CD4-positive, alpha-beta T cell (primary cell): ENCODE data around the gene CHRNA10. TPM values are rescaled to one million over a fixed set of nuclear protein-coding genes. Genes with fewer than 3 reads are reported as not detected.

Experiments
- ATAC-seq: fragments of 200-7000 bp; cut with Tn5 transposase; one replicate; pipeline ENCODE4 v1.10.0; 2022; ENCODE audit warnings: mild to moderate bottlenecking; ENCODE audit not compliant: poor library complexity
- CTCF ChIA-PET: fragments of 350-600 bp; sonication (Branson Sonifier 250); formaldehyde crosslinking; loops from one replicate; lab custom pipeline; 2021; ENCODE audit warnings: antibody characterized with exemption, inconsistent platforms; lab: Charles Lee
- POLR2A ChIA-PET: fragments of 350-600 bp; sonication (Branson Sonifier 250); formaldehyde crosslinking; loops from one replicate; lab custom pipeline; 2021; ENCODE audit warnings: antibody characterized with exemption, inconsistent platforms; lab: Charles Lee
- DNase-seq, 14 experiments: peaks; one replicate each; pipeline ENCODE4 v3.0.0-alpha.2; 2013 to 2020; ENCODE audit warnings: mixed read lengths in 2 of 14
- H3K27ac ChIP-seq, 2 donors: one replicate each; pipeline versions ENCODE4 v1.5.1 to v1.7.0; 2013; ENCODE audit warnings: low read length in 2 of 2, low read depth in 1 of 2, mild to moderate bottlenecking in 1 of 2
- H3K27me3 ChIP-seq, 2 experiments: 1 replicate in 1 of 2; 2 replicates in 1 of 2; pipeline versions ENCODE4 v1.6.1 to v1.7.0; 2013; ENCODE audit warnings: low read length in 2 of 2, control low read depth in 1 of 2, mild to moderate bottlenecking in 1 of 2, moderate library complexity in 1 of 2; ENCODE audit not compliant: insufficient read depth in 2 of 2, control insufficient read depth in 1 of 2
- H3K36me3 ChIP-seq: one replicate; pipeline ENCODE4 v1.6.1; 2013; ENCODE audit warnings: low read length, control low read depth; ENCODE audit not compliant: insufficient read depth
- H3K4me1 ChIP-seq: one replicate; pipeline ENCODE4 v1.6.1; 2013; ENCODE audit warnings: low read length, control low read depth; ENCODE audit not compliant: insufficient read depth
- H3K4me3 ChIP-seq: one replicate; pipeline ENCODE4 v1.5.1; 2013; ENCODE audit warnings: mild to moderate bottlenecking, low read length, moderate library complexity
- H3K9me3 ChIP-seq, 2 experiments: 1 replicate in 1 of 2; 2 replicates in 1 of 2; pipeline versions ENCODE4 v1.6.1 to v1.7.0; 2013; ENCODE audit warnings: low read length in 2 of 2, mild to moderate bottlenecking in 2 of 2, control low read depth in 1 of 2, moderate library complexity in 1 of 2; ENCODE audit not compliant: control insufficient read depth in 1 of 2, insufficient read depth in 1 of 2
- H3K27ac Mint-ChIP-seq: one replicate; pipeline ENCODE4 v1.8.0; 2020; ENCODE audit warnings: mixed read lengths
- H3K27me3 Mint-ChIP-seq: one replicate; pipeline ENCODE4 v1.8.0; 2021; ENCODE audit warnings: mixed read lengths
- H3K36me3 Mint-ChIP-seq: one replicate; pipeline ENCODE4 v1.8.0; 2021; ENCODE audit warnings: low read depth, mixed read lengths
- H3K4me1 Mint-ChIP-seq: one replicate; pipeline ENCODE4 v1.8.0; 2021; ENCODE audit warnings: low read depth, mixed read lengths
- H3K4me3 Mint-ChIP-seq: one replicate; pipeline ENCODE4 v1.8.0; 2020; ENCODE audit warnings: mild to moderate bottlenecking, mixed read lengths
- H3K9me3 Mint-ChIP-seq: one replicate; pipeline ENCODE4 v1.8.0; 2020; ENCODE audit warnings: mixed read lengths
- CTCF ChIP-seq: fragments of 200-600 bp; IDR thresholded peaks from one replicate; pipeline ENCODE4 v1.8.0; 2022; ENCODE audit warnings: antibody characterized with exemption, mild to moderate bottlenecking
- intact Hi-C, 2 experiments: fragments of 100-400 bp; cut with DNase I in 1 of 2; cut with micrococcal nuclease in 1 of 2; formaldehyde crosslinking; loops; one replicate each; pipeline versions ENCODE4 v1.15.1 to v1.9.0; 2023 to 2025; cut with DNase I, micrococcal nuclease
- total RNA-seq, 174 experiments: library from RNA in 2 of 174; stranded (reverse) in 2 of 174; gene quantifications; one replicate each; pipeline ENCODE4 v1.2.3 and lab custom pipeline; 2021 to 2026

Gene CHRNA10
- total RNA-seq, 2 experiments from 2014 or later, result 0.33 to 0.39 TPM

- intact Hi-C loops, result no loop called here
- ChIA-PET POLR2A (no interaction called here), CTCF (no interaction called here)
- Mint-ChIP-seq H3K36me3 (peaks cover 82% of the 10 kb centered on the region), H3K9me3 (no peaks in the 10 kb centered on the region), H3K27me3 (no peaks in the 10 kb centered on the region), H3K4me3 (no peak overlapping the region), H3K4me1 (no peaks in the 10 kb centered on the region), H3K27ac (no peak overlapping the region)
- ATAC-seq (no peak), DNase-seq (no peak)
- no peak overlapping the region for H3K27ac ChIP-seq
- no peaks in the 10 kb centered on the region for H3K9me3 ChIP-seq
- peaks cover 54% of the 10 kb centered on the region for H3K36me3 ChIP-seq
- no peak for TF ChIP-seq CTCF
- no peaks in the 10 kb centered on the region for H3K4me1 ChIP-seq
- no peaks in the 10 kb centered on the region for H3K27me3 ChIP-seq
- no peak overlapping the region for H3K4me3 ChIP-seq
Observed at GRCh38 chr11:3669128-3669527, 2.1 kb downstream of the CHRNA10 start.

GRCh38 chr11:3667149-3668035 is 3.8 kb downstream of the CHRNA10 start:
- H3K4me3 Mint-ChIP-seq, result no peak overlapping the region
- H3K4me3 ChIP-seq, result no peak overlapping the region
- H3K27ac Mint-ChIP-seq, result no peak overlapping the region
- H3K36me3 Mint-ChIP-seq, result peaks cover 68% of the 10 kb centered on the region
- H3K36me3 ChIP-seq, result peaks cover 47% of the 10 kb centered on the region
- POLR2A ChIA-PET, result no interaction called here
- H3K9me3 ChIP-seq, result no peaks in the 10 kb centered on the region
- H3K4me1 ChIP-seq, result no peaks in the 10 kb centered on the region
- H3K27me3 ChIP-seq, result no peaks in the 10 kb centered on the region
- no peak for DNase-seq
- H3K9me3 Mint-ChIP-seq, result no peaks in the 10 kb centered on the region
- TF ChIP-seq CTCF, result no peak
- H3K27me3 Mint-ChIP-seq, result no peaks in the 10 kb centered on the region
- CTCF ChIA-PET, result no interaction called here
- H3K4me1 Mint-ChIP-seq, result no peaks in the 10 kb centered on the region
- no peak for ATAC-seq
- H3K27ac ChIP-seq, result no peak overlapping the region
- intact Hi-C loops, result no loop called here

DNA sequence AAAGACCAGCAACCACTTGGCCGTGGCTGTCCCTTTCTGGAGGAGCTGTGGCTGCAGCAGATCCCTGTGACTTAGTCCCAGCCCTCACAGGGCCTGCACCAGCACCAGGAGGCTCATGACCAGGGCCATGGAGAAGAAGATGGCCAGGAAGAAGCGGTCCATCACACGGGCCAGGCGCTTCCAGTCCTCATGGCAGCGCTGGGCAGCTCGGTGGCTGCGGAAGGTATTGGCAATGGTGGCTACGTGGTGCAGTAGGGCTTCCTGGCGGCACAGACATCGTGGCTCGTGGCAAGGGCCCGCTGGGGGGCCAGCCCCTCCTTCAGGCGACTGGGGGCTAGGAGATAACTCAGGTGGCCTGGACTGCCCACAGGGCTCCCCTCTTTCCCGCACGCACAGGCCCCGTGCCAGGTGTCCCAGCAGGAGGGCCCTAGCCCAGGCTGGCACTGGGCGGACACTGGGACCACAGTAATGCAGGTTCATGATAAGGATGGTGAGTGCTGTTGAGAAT is 5.1 kb downstream of the CHRNA10 start:
- Mint-ChIP-seq H3K4me1 (no peaks in the 10 kb centered on the region), H3K9me3 (no peaks in the 10 kb centered on the region), H3K4me3 (no peak overlapping the region), H3K36me3 (peaks cover 58% of the 10 kb centered on the region), H3K27me3 (no peaks in the 10 kb centered on the region), H3K27ac (no peak overlapping the region)
- CTCF ChIA-PET, result interaction anchor here (0.6 kb wide), 1 partner anchor 1150 kb away, joined by 3 read pairs; no protein-coding TSS in a partner anchor
- Histone ChIP-seq H3K4me1 (no peaks in the 10 kb centered on the region), H3K27ac (no peak overlapping the region), H3K36me3 (peaks cover 35% of the 10 kb centered on the region), H3K4me3 (no peak overlapping the region), H3K27me3 (no peaks in the 10 kb centered on the region), H3K9me3 (no peaks in the 10 kb centered on the region)
- TF ChIP-seq CTCF, result no peak
- no peak for DNase-seq
- POLR2A ChIA-PET, result no interaction called here
- intact Hi-C loops, result no loop called here
- no peak for ATAC-seq
